GM12872 (cell line): ENCODE results near the gene FYN.

Experiments
- CTCF ChIP-seq: IDR thresholded peaks from 3 replicates; pipeline ENCODE4 v1.5.1; 2011; ENCODE audit warnings: low read depth, mild to moderate bottlenecking, low read length, moderate library complexity; ENCODE audit not compliant: insufficient read depth

The FYN gene

GRCh38 chr6:111788379-111789276 is 84.6 kb downstream of the FYN start:
- no peak for TF ChIP-seq CTCF

- no peak for TF ChIP-seq CTCF
Measured at GRCh38 chr6:111784433-111784832, 88.8 kb downstream of the FYN start.

GRCh38 chr6:111782887-111783466 is 90.3 kb downstream of the FYN start:
- TF ChIP-seq CTCF: no peak

GRCh38 chr6:111782192-111782809 is 91.0 kb downstream of the FYN start:
- TF ChIP-seq CTCF: no peak

GRCh38 chr6:111781041-111781708 is 92.1 kb downstream of the FYN start:
- TF ChIP-seq CTCF: no peak

GRCh38 chr6:111780393-111780792 is 92.9 kb downstream of the FYN start:
- TF ChIP-seq CTCF: no peak

GRCh38 chr6:111779660-111780059 is 93.6 kb downstream of the FYN start:
- TF ChIP-seq CTCF: no peak
